GM21528 (cell line): ENCODE data around the gene ZBTB2.
"Not testable (repeated sequence)": the region's sequence is repeated elsewhere in the genome, so short reads cannot be mapped to it uniquely, and the experiment has no call there.

Experiments used
- ATAC-seq: cut with Tn5 transposase; IDR thresholded peaks from one replicate; pipeline ENCODE4 v1.9.1; 2021; ENCODE audit warnings: mild to moderate bottlenecking, moderate library complexity; ENCODE audit not compliant: unreplicated experiment, low FRiP score

Gene ZBTB2

DNA sequence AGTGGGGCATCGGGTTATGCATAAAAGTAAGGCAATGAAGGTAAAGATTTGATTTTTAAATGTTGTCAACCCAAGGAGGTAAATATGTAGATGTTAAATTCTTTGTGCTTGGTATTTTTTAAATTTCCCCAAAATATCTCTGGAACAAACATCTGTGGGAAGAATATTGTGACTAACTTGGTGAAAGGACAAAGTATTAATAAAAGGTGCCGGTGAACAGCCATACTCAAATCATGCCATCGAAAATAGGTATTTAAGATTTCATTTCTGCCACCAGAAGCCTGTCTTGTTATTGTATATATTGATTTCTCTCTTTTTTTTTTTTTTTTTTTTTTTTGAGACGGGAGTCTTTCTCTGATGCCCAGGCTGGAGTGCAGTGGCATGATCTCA is 12.6 kb upstream of the ZBTB2 start:
- no peak for ATAC-seq

DNA sequence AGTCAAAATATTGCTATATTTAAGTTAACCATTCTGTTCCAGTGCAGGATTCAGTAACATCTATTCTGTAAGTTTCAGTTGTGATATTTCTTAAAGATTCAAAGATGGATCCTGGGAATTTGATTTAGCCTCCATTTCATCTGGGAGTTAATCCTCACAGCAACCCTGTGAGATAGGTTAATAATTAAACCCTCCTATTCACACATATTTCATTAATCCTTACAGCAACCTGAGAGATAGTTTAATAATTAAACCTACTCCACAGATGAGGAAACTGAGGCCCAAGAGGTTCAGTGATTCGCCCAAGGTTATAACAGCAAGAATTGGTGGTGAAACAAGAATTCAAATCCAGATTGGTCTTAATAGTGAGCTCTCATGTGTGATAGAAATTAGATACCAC is 10.9 kb upstream of the ZBTB2 start:
- no peak for ATAC-seq

DNA sequence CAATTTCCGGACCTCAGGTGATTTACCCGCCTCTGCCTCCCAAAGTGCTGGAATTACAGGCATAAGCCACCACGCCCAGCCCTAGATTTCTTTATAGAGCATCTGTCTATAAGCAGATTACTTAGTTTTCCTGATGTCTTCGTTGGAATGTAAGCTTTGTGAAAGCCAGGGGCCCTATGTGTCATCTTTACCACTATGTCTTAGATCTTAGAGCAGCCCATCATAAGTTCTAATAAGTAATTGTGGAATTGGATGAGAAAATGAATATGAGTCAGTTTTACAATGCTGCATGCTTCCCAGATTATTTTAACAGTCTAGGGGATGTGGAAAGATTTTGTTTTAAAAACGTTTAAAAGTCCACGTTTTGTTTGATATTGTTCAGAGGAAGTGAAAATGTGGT is 9.1 kb upstream of the ZBTB2 start:
- no peak for ATAC-seq

DNA sequence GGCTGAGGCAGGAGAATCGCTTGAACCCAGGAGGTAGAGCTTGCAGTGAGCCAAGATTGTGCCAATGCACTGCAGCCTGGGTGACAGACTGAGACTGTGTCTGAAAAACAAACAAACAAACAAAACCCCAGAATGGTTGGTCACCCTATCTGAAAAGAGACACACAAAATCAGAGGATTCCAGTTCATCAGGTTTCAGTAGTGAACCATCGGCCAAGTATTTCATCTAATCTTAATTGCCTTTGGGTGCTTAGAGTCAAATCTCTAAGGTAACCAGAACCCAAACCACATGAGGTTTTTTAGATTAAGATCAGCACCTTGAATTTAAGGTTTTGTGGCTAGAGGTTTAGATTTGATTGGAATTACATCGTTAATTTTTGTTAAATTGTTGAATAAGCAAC is 8.3 kb upstream of the ZBTB2 start:
- no peak for ATAC-seq

DNA sequence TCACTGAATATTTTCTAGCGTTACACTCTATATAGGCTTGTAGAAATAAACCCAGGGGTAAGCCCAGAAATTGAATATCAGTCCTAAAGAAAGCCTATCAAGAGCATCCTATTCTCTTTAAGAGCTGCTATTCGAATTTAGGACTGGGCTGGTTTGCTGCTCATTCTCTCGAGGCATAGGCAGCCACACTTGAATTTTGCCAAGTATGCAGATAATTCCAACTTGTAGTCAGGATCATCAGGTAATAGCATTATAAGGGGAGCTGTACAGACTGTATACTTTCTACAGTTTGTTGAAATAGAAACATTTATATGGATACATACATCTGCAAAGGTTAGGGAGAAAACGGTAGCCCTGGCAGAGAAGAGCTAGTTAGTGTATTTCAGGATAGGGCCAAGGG is 2.1 kb upstream of the ZBTB2 start:
- ATAC-seq, result no peak

DNA sequence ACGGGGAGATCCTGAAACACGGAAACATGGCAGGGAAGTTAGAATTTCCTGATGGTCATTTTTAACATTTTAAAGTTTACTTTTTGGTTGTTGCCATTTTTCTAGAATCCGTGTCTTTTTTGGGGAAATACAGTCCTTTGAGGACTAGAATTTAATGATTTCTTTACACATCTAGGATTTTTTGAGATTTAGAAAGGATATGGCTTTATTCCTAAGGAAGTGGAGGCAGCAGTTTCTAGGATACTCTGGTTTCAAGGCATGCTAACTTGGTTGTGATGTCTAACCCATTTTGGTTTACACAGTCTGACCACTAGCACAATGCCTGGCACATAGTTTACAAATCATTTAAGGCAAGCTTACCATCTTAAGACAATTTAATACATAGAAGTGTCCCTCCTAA is 1.1 kb upstream of the ZBTB2 start:
- ATAC-seq, result no peak

DNA sequence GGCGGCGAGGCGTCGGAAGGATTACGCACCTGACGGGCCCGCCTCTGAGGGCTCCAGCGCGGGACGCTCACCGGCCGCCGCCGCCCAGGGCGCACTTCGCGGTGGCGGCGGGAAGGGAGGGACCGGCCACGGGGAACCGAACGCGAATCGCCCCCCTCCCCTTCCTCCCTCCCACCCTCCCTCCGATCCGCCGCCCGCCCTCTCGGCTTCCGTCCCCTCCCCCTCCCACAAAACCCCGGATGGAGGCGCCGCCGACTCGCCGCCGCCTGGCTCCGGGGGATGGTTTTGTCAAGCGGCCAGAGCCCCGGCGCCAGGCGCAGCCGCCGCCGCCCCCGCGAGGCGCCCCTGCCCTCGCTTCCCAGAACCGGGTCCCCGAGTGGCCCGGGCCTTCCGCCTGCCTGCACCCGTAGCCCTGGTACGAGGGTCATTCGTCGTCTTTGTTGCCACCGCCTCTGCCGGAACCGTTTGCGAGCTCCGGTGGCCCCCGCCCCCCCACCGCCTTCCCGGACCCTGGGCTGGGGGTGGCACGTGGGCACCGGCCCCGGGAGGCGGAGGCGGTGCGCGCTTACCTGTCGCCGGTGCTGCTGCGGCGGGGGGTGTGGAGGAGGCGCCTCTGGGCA is 398 bp downstream of the ZBTB2 start:
- peak; percentile 11 for ATAC-seq

DNA sequence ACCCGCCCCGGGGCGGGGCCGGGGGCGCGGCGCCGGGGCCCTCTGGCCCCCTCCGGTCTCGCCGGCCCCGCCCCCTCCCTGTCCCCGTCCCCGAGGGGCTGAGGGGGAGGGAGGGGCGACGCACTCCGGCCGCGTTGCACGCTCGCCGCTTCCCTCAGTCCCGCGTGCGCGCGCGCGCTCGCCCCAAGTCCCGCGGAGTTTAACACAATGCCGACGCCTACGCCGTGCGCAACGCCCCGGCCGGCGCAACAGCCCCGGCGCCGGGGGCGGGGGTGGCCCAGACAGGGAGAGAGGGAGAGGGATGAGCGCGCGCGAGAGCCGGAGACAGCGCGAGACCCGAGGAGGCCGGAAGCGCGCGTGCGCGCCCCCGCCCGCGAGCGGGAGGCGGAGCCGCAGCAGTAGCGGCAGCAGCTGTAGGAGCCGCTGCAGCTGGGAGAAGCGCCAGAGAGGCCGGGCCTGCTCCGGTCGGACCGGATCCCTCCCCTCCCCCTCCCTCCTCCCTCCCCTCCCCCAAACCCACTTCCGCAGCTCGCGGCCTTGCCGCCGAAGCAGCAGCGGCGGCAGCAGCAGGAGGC is 996 bp downstream of the ZBTB2 start:
- ATAC-seq, result peak; percentile 84

DNA sequence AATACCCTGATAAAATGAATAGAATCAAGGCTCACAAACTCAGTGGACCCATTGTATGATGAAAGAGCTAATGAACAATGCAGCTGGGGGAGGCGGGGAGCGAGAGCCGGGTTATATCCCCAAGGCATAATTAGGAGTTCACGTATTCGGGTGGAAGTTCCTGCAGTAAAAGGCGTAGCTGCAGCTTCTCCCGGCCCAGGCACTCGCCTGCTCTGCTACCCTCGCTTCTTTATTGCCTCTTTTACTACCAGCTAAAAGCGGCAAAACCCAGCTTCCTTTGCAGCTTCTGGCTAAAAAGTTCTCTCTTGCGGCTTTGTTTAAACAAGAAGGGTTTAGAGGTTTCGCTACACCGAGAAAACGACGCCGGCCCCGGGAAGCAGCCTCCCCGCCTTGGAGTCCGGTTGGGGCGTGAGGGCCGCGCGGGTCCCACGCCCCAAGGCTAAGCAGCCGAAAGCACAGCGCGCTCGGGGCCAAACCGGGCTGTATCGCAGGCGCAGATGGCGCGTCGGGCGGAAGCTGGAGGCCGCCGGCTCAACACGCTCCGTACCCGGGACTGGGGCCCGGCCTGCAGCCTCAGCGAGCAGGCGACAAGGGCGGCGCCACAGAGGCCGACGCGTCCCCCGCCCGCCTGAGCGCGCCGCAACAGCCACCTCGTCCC is 1.6 kb downstream of the ZBTB2 start:
- peak; percentile 68 for ATAC-seq

DNA sequence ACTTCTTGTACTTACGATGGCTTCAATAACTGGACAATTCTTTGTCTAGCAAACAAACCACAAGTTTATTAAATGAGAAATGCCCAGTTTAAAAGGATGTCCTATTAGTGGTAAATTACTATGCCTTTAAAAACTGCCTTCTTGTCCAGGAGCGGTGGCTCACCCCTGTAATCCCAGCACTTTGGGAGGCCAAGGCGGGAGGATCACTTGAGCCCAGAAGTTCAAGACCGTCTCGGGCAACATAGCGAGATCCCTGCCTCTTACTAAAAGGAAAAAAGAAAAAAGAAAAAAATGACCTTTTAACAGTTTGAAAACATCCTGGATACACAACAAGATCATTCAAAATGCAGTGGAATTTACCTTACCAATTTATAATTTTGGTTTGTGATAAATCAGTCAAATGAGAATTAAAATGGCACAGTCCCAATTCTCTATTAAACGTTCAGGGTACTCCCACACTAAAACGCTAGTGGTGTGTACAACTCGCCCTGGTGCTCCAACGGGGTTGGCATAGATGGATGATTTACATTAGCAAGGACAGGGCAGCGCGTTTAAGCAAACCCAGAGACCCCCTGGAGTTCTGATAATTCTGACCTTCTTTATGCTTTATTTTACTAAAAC is 2.3 kb downstream of the ZBTB2 start:
- no peak for ATAC-seq

DNA sequence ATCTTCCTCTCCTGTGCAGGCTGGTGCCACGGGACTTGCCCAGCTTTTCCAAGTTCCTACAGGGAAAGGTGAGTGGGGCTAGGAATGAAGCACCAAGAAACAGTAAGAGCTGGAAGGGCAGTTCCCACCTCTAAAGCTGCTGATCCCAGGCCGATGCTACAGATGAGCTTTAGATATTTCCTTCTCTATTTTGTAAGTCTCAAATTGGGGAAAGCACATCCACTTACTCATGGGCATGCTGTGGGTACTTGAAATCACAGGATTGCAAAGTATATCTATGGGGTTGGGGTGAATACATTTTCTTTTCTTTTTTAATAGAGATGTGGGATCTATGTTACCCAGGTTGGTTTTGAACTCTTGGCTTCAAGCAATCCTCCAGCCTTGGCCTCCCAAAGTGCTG is 3.1 kb downstream of the ZBTB2 start:
- no peak for ATAC-seq

DNA sequence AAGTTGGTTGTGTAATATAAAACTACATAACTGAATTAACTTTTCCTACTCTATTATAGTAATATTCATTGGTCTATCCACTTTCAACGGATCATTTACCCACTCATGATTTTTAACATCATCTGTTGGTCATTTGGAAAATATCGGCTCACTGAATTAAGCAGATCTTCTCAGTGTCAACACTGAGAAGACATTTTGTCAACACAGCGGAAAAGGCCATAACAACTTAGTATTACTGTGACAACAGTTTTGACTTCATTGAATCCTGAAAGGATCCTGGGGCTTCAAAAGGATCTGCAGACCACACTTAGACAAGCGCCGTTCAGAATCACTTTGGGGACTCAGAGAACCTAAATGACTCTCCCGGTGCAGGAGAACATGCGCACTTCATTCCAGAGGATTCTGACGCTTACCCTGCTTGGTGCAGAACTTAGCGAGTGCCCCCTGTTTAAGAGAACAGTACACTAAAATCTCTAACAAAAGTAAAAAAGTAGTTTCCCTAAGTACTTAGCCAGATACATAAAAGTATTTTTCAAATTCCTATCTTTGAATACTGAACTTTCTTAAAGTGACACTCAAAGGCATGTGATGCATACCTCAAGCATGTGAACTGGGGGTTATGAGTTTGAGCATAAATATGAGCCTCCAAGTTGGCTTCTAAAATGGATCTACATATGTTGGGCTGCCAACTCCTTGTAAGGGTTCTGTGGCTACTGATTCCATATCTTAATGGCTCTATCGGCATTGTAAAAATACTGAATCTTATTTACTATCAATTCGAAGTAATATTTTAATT is 4.0 kb downstream of the ZBTB2 start:
- no peak for ATAC-seq

DNA sequence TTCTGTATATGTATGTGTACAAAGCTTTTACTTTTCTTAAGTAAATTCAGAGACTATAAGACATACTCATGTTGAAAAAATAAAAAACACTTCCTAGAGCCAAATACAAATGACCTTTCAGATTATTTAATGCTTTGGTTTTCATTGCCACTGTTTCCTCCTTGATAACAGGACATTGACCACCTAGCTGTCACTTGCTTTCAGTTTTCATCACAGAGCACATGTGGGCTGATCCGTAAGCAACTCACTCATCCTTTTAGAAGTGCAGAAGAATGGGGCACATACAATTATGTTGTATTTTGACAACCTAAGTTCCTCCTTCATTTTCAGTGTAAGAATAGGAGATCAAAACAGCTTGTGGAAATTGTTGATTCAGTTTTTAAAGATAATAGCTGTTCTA is 6.2 kb downstream of the ZBTB2 start:
- no peak for ATAC-seq

DNA sequence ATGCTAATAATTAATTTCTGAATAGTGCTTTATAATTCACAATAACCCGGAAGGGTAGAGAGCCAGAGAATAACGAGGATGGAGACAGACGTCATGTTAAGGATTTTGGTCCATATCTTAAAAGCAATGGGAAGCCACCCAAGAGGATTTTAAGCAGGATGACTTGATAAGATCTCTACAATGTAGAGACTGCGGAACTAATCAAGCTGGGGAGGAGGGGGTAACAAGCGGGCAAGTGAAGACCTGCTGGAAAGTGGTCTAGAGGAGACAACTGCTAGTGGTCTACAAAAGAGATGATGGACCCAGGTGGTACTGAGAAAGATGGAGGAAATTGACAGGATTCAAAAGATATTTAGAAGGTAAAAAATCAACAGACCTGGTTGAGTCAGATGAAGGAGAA is 7.2 kb downstream of the ZBTB2 start:
- no peak for ATAC-seq

DNA sequence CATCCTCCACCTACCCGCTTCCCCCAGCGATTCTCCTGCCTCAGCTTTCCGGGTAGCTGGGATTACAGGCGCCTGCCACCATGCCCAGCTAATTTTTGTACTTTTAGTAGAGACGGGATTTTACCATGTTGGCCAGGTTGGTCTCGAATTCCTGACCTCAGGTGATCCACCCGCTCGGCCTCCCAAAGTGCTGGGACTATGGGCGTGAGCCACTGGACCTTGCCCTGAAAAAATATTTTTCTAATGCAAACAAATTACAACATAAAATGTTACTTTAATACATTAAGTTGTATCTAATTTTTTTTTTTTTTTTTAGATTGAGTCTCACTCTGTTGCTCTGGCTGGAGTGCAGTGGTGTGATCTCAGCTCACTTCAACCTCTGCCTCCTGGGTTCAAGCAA is 8.7 kb downstream of the ZBTB2 start:
- ATAC-seq, result not testable (repeated sequence)

DNA sequence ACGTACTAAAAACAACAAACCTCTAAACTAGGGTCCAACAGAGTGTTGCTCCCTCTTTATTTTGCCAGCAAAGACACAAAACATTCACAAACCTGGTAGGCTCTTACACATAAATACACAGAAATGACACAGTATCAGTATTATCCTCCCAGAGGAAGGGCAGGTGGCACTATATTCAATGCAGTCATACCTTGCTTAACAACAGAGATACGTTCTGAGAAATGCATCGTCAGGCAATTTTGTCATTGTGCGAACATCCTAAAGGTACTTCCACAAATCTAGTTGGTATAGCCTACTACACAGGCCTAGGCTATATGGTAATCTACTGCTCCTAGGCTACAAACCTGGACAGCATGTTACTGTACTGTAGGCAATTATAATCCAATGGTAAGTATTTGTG is 9.6 kb downstream of the ZBTB2 start:
- no peak for ATAC-seq

DNA sequence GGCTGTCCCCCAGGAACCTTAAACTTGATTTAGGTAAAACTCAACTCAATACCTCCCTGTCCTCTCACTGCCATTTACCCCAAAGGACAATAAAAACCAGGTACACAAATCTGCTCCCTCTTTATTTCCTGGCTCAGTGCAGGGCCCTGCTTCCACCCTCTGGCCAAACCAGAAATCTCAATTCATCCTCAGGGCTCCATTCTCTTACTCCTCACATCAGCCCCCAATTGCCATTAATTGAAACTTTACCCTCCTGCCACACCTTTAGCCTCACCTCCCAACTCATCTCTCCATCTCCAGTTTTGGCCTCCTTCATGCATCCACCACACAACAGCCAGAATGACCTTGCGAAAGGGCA is 10.5 kb downstream of the ZBTB2 start:
- ATAC-seq, result no peak

DNA sequence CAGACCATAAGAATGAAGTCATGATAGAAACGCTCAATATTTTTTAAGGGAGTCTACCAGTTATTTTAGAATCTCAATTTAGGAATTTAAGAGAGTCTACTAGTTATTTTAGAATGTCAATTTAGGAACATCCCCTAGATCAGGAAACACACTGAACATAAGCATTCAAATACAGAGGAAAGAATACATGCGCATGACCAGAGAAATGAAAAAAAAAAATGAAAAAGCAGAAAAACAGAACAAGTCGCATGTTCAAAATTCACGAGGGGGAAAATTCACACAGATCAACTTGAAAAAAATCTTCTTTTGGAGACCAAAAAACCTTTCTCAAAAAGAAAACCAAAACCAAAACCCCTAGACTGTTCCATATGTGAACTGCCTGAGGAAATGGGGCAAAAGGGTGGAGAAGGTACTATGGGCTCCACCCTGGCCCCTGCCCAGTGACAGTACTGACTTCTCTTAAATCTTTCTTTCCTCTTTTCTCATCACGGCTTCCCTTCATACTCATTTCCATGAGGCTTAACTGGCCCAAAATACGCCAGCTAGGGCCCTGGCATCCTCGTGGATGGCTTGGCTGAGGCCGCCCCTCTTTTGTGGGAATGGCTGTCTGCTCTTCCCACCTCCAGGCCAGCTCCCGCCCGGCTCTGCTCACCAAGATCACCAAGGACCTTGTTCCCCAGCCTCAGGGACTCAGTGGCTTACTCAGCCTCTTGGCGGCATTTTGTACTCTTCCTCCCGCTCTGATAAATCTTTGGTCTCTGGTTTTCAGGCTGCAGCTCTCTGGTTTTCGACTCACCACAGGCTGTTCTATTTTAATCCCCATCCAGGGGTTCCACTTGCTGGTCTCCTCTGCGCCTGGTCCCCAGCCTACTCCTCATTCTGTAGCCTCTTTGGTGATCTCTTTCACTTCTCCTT is 11.2 kb downstream of the ZBTB2 start:
- peak; percentile 57 for ATAC-seq

DNA sequence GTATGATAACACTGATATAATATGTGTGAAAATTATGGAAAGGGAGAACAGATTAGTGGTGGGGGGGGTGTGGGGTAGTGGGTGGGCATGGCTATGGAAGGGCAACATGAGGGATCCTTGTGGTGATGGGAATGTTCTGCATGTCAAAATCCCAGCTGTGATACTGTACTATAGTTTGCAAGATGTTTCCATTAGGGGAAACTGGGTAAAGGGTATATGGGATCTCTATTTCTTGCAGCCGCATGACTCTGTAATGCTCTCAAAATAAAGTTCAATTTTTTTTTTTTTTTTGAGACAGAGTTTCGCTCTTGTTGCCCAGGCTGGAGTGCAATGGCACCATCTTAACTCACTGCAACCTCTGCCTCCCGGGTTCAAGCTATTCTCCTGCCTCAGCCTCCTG is 14.3 kb downstream of the ZBTB2 start:
- ATAC-seq, result no peak

DNA sequence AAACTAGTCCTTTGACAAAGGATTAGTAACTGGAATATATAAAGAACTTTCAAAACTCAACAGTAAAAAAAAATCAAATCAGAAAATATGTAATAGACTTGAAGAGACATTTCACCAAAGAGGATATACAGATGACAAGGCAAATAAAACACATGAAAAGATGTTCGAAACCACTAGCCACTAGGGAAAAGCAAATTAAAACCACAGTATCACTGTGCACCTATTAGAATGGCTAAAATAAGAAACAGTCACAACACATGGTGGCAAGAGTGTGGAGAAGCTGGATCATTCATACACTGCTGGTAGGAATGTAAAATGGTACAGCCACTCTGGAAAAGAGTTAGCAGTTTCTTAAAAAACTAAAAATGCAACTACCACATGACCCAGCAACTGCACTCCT is 14.9 kb downstream of the ZBTB2 start:
- ATAC-seq, result no peak
